Measurements from ENCODE around the gene CADM1. TPM values are rescaled to one million over a fixed set of nuclear protein-coding genes. Genes with fewer than 3 reads are reported as not detected.

Gene CADM1
- total RNA-seq, 2 experiments from 2014 or later = 0.47 to 0.63 TPM

- ChIA-PET CTCF (no interaction called here), POLR2A (no interaction called here)
- no peaks in the 10 kb centered on the region for H3K9me3 Mint-ChIP-seq
- DNase-seq (no peak), ATAC-seq (no peak)
- TF ChIP-seq CTCF (IDR thresholded peaks at IDR 0.05) = no peak
- H3K36me3 Mint-ChIP-seq (ENCODE audit: low read depth) = no peaks in the 10 kb centered on the region
- intact Hi-C loops (cut with micrococcal nuclease) = no loop called here
- H3K4me1 Mint-ChIP-seq (ENCODE audit: low read depth) = no peaks in the 10 kb centered on the region
- no peak overlapping the region for H3K4me3 Mint-ChIP-seq
- H3K27me3 Mint-ChIP-seq = peaks cover 1% of the 10 kb centered on the region
- H3K27ac Mint-ChIP-seq = no peak overlapping the region
These were observed 44.8 kb upstream of the CADM1 start for GRCh38 chr11:115548878-115549528.

- CTCF ChIA-PET = no interaction called here
- no peaks in the 10 kb centered on the region for H3K9me3 Mint-ChIP-seq
- DNase-seq (no peak), ATAC-seq (no peak)
- no peaks in the 10 kb centered on the region for H3K36me3 Mint-ChIP-seq (ENCODE audit: low read depth)
- H3K4me3 Mint-ChIP-seq = no peak overlapping the region
- intact Hi-C loops (cut with micrococcal nuclease) = no loop called here
- TF ChIP-seq CTCF (IDR thresholded peaks at IDR 0.05) = no peak
- peaks cover 1% of the 10 kb centered on the region for H3K27me3 Mint-ChIP-seq
- H3K4me1 Mint-ChIP-seq (ENCODE audit: low read depth) = no peaks in the 10 kb centered on the region
- POLR2A ChIA-PET = no interaction called here
- H3K27ac Mint-ChIP-seq = no peak overlapping the region
These were observed 41.5 kb upstream of the CADM1 start for GRCh38 chr11:115545581-115546210.

- Mint-ChIP-seq H3K27me3 (peaks cover 1% of the 10 kb centered on the region), H3K4me3 (no peak overlapping the region), H3K9me3 (no peaks in the 10 kb centered on the region), H3K4me1 (ENCODE audit: low read depth) (no peaks in the 10 kb centered on the region), H3K36me3 (ENCODE audit: low read depth) (no peaks in the 10 kb centered on the region), H3K27ac (no peak overlapping the region)
- no peak for DNase-seq
- ChIA-PET POLR2A (no interaction called here), CTCF (no interaction called here)
- no peak for TF ChIP-seq CTCF (IDR thresholded peaks at IDR 0.05)
- intact Hi-C loops (cut with micrococcal nuclease) = no loop called here
- ATAC-seq = no peak
These were observed 40.3 kb upstream of the CADM1 start for GRCh38 chr11:115544422-115544948.

GRCh38 chr11:115541518-115541917, 37.3 kb upstream of the CADM1 start:
- no peak overlapping the region for H3K27ac Mint-ChIP-seq
- H3K36me3 Mint-ChIP-seq (ENCODE audit: low read depth) = no peaks in the 10 kb centered on the region
- ATAC-seq (no peak), DNase-seq (no peak)
- intact Hi-C loops (cut with micrococcal nuclease) = no loop called here
- H3K4me3 Mint-ChIP-seq = no peak overlapping the region
- TF ChIP-seq CTCF (IDR thresholded peaks at IDR 0.05) = no peak
- no peaks in the 10 kb centered on the region for H3K9me3 Mint-ChIP-seq
- peaks cover 3% of the 10 kb centered on the region for H3K27me3 Mint-ChIP-seq
- CTCF ChIA-PET = no interaction called here
- no peaks in the 10 kb centered on the region for H3K4me1 Mint-ChIP-seq (ENCODE audit: low read depth)
- POLR2A ChIA-PET = no interaction called here

GRCh38 chr11:115539844-115540243, 35.6 kb upstream of the CADM1 start:
- TF ChIP-seq CTCF (IDR thresholded peaks at IDR 0.05) = no peak
- Mint-ChIP-seq H3K27me3 (peaks cover 3% of the 10 kb centered on the region), H3K4me3 (no peak overlapping the region), H3K4me1 (ENCODE audit: low read depth) (no peaks in the 10 kb centered on the region), H3K36me3 (ENCODE audit: low read depth) (no peaks in the 10 kb centered on the region), H3K27ac (no peak overlapping the region), H3K9me3 (no peaks in the 10 kb centered on the region)
- CTCF ChIA-PET = no interaction called here
- intact Hi-C loops (cut with micrococcal nuclease) = no loop called here
- no peak for DNase-seq
- no peak for ATAC-seq
- POLR2A ChIA-PET = no interaction called here
